ENCODE results near the gene TMEM258. TPM values are rescaled to one million over a fixed set of nuclear protein-coding genes. Genes with fewer than 3 reads are reported as not detected.

TMEM258 gene
- total and polyA plus RNA-seq, 9 of the 15 experiments (the other 6 are each of a cell fraction or from before 2014, with no cell fraction given) = 97.2 to 856 (median 231) TPM

DNA sequence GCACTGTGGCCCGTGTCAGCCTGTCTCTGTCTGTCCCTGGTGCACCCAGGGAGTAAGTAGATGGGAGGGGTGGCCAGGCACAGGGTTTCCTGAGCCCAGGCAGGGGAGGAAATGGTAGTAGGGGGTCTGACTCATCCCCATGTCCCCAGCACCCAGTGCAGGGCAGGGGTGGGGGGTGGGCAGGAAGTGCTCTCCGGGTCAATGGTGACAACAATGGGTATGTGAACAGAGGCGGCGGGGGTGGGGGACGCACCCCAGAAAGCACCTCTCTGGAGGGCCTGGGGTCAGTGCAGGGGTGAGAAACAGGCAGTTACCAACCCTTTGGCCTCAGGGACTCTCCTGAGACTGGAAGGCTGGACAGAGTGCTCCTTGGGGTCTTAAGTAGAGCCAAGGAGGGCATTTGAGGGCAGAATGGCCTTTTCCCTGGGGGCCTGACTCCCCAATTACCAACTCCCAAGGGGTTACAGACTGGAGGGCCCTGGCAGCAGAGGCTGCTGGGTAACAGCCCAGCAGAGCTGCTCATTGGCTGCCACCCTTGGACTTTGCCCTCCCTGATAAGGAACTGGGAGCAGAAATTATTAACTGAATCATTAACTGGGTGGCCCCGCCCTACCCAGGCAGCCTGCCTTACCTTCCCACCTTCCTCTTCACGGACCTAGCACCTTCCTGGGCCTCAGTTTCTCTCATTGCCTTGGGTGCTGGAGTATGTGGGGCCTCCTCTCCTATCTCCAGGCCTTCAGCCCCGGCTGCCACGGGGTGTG is 35.8 kb downstream of the TMEM258 start (continued):
- peak; percentile 61; the same call in 1 of the 2 replicates for TF ChIP-seq ZBTB7A (IDR thresholded peaks at IDR 0.05; ENCODE audit: borderline replicate concordance, control insufficient read depth, low read depth, low read length)
- TF ChIP-seq PRMT5 (CRISPR knock-in tag; IDR thresholded peaks at IDR 0.05) = no peak
- TF ChIP-seq ZNF589 (CRISPR knock-in tag; IDR thresholded peaks at IDR 0.05; ENCODE audit: low read depth) = peak; percentile 74
- peak; percentile 36; the same call in 1 of the 2 replicates for TF ChIP-seq DPF2 (IDR thresholded peaks at IDR 0.05)
- no peak for TF ChIP-seq PPARD (CRISPR knock-in tag; IDR thresholded peaks at IDR 0.05)
- peak; percentile 12 for TF ChIP-seq NEUROD1 (IDR thresholded peaks at IDR 0.05; ENCODE audit: borderline replicate concordance, low read depth, low read length, partially characterized antibody)
- TF ChIP-seq NCOA4 (IDR thresholded peaks at IDR 0.05; ENCODE audit: partially characterized antibody) = no peak
- TF ChIP-seq ZNF395 (CRISPR knock-in tag; IDR thresholded peaks at IDR 0.05) = 0 out of 2 replicates have a peak, but pooled peaks have one; percentile 53
- TF ChIP-seq, protein P1, sequence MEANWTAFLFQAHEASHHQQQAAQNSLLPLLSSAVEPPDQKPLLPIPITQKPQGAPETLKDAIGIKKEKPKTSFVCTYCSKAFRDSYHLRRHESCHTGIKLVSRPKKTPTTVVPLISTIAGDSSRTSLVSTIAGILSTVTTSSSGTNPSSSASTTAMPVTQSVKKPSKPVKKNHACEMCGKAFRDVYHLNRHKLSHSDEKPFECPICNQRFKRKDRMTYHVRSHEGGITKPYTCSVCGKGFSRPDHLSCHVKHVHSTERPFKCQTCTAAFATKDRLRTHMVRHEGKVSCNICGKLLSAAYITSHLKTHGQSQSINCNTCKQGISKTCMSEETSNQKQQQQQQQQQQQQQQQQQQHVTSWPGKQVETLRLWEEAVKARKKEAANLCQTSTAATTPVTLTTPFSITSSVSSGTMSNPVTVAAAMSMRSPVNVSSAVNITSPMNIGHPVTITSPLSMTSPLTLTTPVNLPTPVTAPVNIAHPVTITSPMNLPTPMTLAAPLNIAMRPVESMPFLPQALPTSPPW (CRISPR knock-in tag; IDR thresholded peaks at IDR 0.05) = peak; percentile 43; the same call in 1 of the 2 replicates
- no peak for TF ChIP-seq GTF2F1 (IDR thresholded peaks at IDR 0.05; ENCODE audit: low read depth, low read length)
- no peak for TF ChIP-seq RFX7 (CRISPR knock-in tag; IDR thresholded peaks at IDR 0.05)
- TF ChIP-seq BCOR (IDR thresholded peaks at IDR 0.05) = no peak
- TF ChIP-seq ZBTB12 (CRISPR knock-in tag; IDR thresholded peaks at IDR 0.05) = no peak
- no peak for TF ChIP-seq TOE1 (IDR thresholded peaks at IDR 0.05; ENCODE audit: borderline replicate concordance)
- no peak for TF ChIP-seq TOE1 (CRISPR knock-in tag; IDR thresholded peaks at IDR 0.05; ENCODE audit: borderline replicate concordance, low read depth)
- peak; percentile 66 for TF ChIP-seq EGR1 (conservative IDR thresholded peaks at IDR 0.05)
- no peak for TF ChIP-seq RFX5 (IDR thresholded peaks at IDR 0.05; ENCODE audit: low read depth, low read length)
- no peak for TF ChIP-seq ZFP36 (IDR thresholded peaks at IDR 0.05; ENCODE audit: low read depth, low read length, partially characterized antibody)
- no peak for TF ChIP-seq ZNF445 (CRISPR knock-in tag; IDR thresholded peaks at IDR 0.05; ENCODE audit: low read depth)
- TF ChIP-seq POU5F1 (IDR thresholded peaks at IDR 0.05; ENCODE audit: borderline replicate concordance, low read depth, low read length, partially characterized antibody) = no peak
- TF ChIP-seq NR1H2 (CRISPR knock-in tag; IDR thresholded peaks at IDR 0.05) = no peak
- TF ChIP-seq, protein P2, sequence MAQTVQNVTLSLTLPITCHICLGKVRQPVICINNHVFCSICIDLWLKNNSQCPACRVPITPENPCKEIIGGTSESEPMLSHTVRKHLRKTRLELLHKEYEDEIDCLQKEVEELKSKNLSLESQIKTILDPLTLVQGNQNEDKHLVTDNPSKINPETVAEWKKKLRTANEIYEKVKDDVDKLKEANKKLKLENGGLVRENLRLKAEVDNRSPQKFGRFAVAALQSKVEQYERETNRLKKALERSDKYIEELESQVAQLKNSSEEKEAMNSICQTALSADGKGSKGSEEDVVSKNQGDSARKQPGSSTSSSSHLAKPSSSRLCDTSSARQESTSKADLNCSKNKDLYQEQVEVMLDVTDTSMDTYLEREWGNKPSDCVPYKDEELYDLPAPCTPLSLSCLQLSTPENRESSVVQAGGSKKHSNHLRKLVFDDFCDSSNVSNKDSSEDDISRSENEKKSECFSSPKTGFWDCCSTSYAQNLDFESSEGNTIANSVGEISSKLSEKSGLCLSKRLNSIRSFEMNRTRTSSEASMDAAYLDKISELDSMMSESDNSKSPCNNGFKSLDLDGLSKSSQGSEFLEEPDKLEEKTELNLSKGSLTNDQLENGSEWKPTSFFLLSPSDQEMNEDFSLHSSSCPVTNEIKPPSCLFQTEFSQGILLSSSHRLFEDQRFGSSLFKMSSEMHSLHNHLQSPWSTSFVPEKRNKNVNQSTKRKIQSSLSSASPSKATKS (CRISPR knock-in tag; IDR thresholded peaks at IDR 0.05) = no peak
- TF ChIP-seq MTA3 (IDR thresholded peaks at IDR 0.05; ENCODE audit: borderline replicate concordance) = no peak

Measured in K562 (cell line).